Natural killer cell (primary cell): Measurements from ENCODE around the gene ADH6. TPM values are rescaled to one million over a fixed set of nuclear protein-coding genes. Genes with fewer than 3 reads are reported as not detected.

Source experiments
- ATAC-seq, 3 donors: fragments of 150-1000 bp in 2 of 3; fragments of 200-7000 bp in 1 of 3; cut with Tn5 transposase; 1 replicate in 1 of 3; 2 replicates in 2 of 3; pipeline ENCODE4 v1.10.0; 2021; ENCODE audit warnings: mild to moderate bottlenecking in 2 of 3, moderate library complexity in 2 of 3
- DNase-seq, 2 donors: peaks; one replicate each; pipeline versions ENCODE4 v3.0.0 to v3.0.0-alpha.2; 2013 to 2021; ENCODE audit warnings: mixed read lengths in 1 of 2
- H3K27ac ChIP-seq: one replicate; pipeline ENCODE4 v1.5.1; 2013; ENCODE audit warnings: mild to moderate bottlenecking, low read length
- H3K27me3 ChIP-seq: one replicate; pipeline ENCODE4 v1.6.1; 2013; ENCODE audit warnings: low read length; ENCODE audit not compliant: control insufficient read depth, insufficient read depth
- H3K36me3 ChIP-seq: one replicate; pipeline ENCODE4 v1.6.1; 2013; ENCODE audit warnings: low read length; ENCODE audit not compliant: control insufficient read depth, insufficient read depth
- H3K4me1 ChIP-seq: one replicate; pipeline ENCODE4 v1.6.1; 2013; ENCODE audit warnings: low read length; ENCODE audit not compliant: control insufficient read depth, insufficient read depth
- H3K4me3 ChIP-seq: one replicate; pipeline ENCODE4 v1.5.1; 2013; ENCODE audit warnings: low read length
- H3K9me3 ChIP-seq: one replicate; pipeline ENCODE4 v1.6.1; 2013; ENCODE audit warnings: low read length; ENCODE audit not compliant: control insufficient read depth, insufficient read depth
- H3K27ac Mint-ChIP-seq, 2 donors: one replicate each; pipeline ENCODE4 v1.8.0; 2022; ENCODE audit warnings: mild to moderate bottlenecking in 2 of 2, mixed read lengths in 2 of 2, moderate library complexity in 1 of 2
- H3K27me3 Mint-ChIP-seq, 2 donors: one replicate each; pipeline ENCODE4 v1.8.0; 2022; ENCODE audit warnings: low read depth in 2 of 2, mixed read lengths in 2 of 2
- H3K36me3 Mint-ChIP-seq: one replicate; pipeline ENCODE4 v1.8.0; 2022; ENCODE audit warnings: mixed read lengths
- H3K4me1 Mint-ChIP-seq, 2 donors: one replicate each; pipeline ENCODE4 v1.8.0; 2022; ENCODE audit warnings: mixed read lengths in 2 of 2
- H3K4me3 Mint-ChIP-seq: one replicate; pipeline ENCODE4 v1.8.0; 2022; ENCODE audit warnings: mild to moderate bottlenecking, moderate library complexity, mixed read lengths
- H3K9me3 Mint-ChIP-seq, 2 donors: one replicate each; pipeline ENCODE4 v1.8.0; 2022; ENCODE audit warnings: mixed read lengths in 2 of 2
- CTCF ChIP-seq: fragments of 200-600 bp; IDR thresholded peaks from one replicate; pipeline ENCODE4 v1.8.0; 2022; ENCODE audit warnings: antibody characterized with exemption
- WGBS: methylation state at CpG from one replicate; pipeline ENCODE4 v1.1.7; 2013; ENCODE audit warnings: missing lambda C conversion rate; ENCODE audit not compliant: insufficient coverage; 5-methylcytosine and 5-hydroxymethylcytosine counted together
- intact Hi-C: fragments of 100-400 bp; cut with micrococcal nuclease; formaldehyde crosslinking; loops from one replicate; pipeline ENCODE4 v1.14.2; 2022
- total RNA-seq, 4 donors: library from RNA; stranded (reverse); fragments of 120-200 nt in 1 of 4; gene quantifications; one replicate each; pipeline versions ENCODE4 v1.2.3 to v1.2.4, GENCODE V29; 2013 to 2022

Gene ADH6
- total RNA-seq, 3 donors from 2014 or later (not counting 1 experiment from before 2014, with no cell fraction given): not detected

- Mint-ChIP-seq H3K27me3 (no peaks in the 10 kb centered on the region), H3K9me3 (no peaks in the 10 kb centered on the region), H3K4me3 (no peak overlapping the region), H3K36me3 (no peaks in the 10 kb centered on the region), H3K27ac (no peak overlapping the region), H3K4me1 (no peaks in the 10 kb centered on the region)
- H3K4me1 ChIP-seq: no peaks in the 10 kb centered on the region
- no peaks in the 10 kb centered on the region for H3K27me3 ChIP-seq
- DNase-seq (no peak), ATAC-seq (no peak)
- 40% methylated on average over 7 of the region's 10 CpGs for WGBS
- no peak overlapping the region for H3K4me3 ChIP-seq
- no peak overlapping the region for H3K27ac ChIP-seq
- TF ChIP-seq CTCF: no peak
- no peaks in the 10 kb centered on the region for H3K36me3 ChIP-seq
- intact Hi-C loops: no loop called here
- no peaks in the 10 kb centered on the region for H3K9me3 ChIP-seq
These were observed 10.9 kb downstream of the ADH6 start for GRCh38 chr4:99207911-99208718.

- ATAC-seq (no peak), DNase-seq (no peak)
- no peaks in the 10 kb centered on the region for H3K36me3 ChIP-seq
- 70% methylated on average over 2 of the region's 4 CpGs for whole genome bisulfite sequencing
- no peaks in the 10 kb centered on the region for H3K27me3 Mint-ChIP-seq
- no peaks in the 10 kb centered on the region for H3K4me1 Mint-ChIP-seq
- no peaks in the 10 kb centered on the region for H3K9me3 Mint-ChIP-seq
- no peak overlapping the region for H3K4me3 ChIP-seq
- no peaks in the 10 kb centered on the region for H3K36me3 Mint-ChIP-seq
- H3K4me1 ChIP-seq: no peaks in the 10 kb centered on the region
- intact Hi-C loops: no loop called here
- H3K27ac Mint-ChIP-seq: no peak overlapping the region
- no peak for TF ChIP-seq CTCF
- no peaks in the 10 kb centered on the region for H3K27me3 ChIP-seq
- H3K4me3 Mint-ChIP-seq: no peak overlapping the region
- H3K9me3 ChIP-seq: no peaks in the 10 kb centered on the region
- H3K27ac ChIP-seq: no peak overlapping the region
These were observed 11.8 kb downstream of the ADH6 start for GRCh38 chr4:99207069-99207743.

GRCh38 chr4:99205153-99205979 is 13.7 kb downstream of the ADH6 start:
- H3K4me1 ChIP-seq: no peaks in the 10 kb centered on the region
- H3K27me3 ChIP-seq: no peaks in the 10 kb centered on the region
- H3K4me3 ChIP-seq: no peak overlapping the region
- intact Hi-C loops: no loop called here
- no peaks in the 10 kb centered on the region for H3K9me3 ChIP-seq
- no peaks in the 10 kb centered on the region for H3K36me3 ChIP-seq
- H3K4me1 Mint-ChIP-seq: no peaks in the 10 kb centered on the region
- no peak overlapping the region for H3K27ac ChIP-seq
- TF ChIP-seq CTCF: no peak
- 89% methylated on average over 4 of the region's 5 CpGs for WGBS
- no peak overlapping the region for H3K4me3 Mint-ChIP-seq
- no peaks in the 10 kb centered on the region for H3K9me3 Mint-ChIP-seq
- ATAC-seq (no peak), DNase-seq (no peak)
- H3K36me3 Mint-ChIP-seq: no peaks in the 10 kb centered on the region
- H3K27me3 Mint-ChIP-seq: no peaks in the 10 kb centered on the region
- no peak overlapping the region for H3K27ac Mint-ChIP-seq
